HuH-7 (cell line): ENCODE measurements around the gene PLPP1.
A peak's percentile ranks its signal among the peaks of the same experiment; 100 is the strongest.

Experiments used
- DNase-seq: peaks from one replicate; pipeline ENCODE4 v3.0.0; 2011; ENCODE audit warnings: low spot score

Gene PLPP1

DNA sequence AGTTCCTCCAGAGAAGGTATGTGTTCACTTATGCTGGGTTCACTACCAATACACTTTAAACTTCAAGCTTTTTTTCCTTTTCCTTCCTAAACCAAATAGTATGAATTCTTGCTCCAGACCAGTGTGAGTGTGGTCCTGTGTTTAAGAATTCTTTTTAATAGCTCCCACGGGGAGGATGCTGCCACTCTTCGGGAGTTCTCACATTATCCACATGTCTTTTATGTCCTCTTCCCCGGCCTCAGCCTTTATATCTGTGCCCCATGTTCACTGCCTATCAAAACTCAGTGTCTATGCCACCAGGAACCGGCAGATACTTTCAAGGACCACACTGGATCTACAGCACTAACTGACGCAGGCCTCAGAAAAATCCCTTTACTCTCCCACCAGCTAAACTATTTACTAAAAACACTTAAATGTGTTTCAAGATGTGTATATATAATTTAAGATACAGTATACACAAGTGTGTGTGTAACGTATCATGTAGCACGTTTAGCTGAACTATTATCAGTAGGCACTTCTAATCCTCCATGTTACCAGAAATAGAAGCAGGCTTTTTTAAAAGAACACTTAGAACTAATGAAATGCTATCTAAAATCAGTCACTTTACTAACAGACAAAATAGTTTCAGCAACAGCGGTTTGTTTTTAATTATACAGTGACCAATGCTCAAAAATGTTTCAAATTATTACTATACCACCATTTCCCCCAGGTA lies 88.0 kb downstream of the PLPP1 start:
- no peak for DNase-seq

DNA sequence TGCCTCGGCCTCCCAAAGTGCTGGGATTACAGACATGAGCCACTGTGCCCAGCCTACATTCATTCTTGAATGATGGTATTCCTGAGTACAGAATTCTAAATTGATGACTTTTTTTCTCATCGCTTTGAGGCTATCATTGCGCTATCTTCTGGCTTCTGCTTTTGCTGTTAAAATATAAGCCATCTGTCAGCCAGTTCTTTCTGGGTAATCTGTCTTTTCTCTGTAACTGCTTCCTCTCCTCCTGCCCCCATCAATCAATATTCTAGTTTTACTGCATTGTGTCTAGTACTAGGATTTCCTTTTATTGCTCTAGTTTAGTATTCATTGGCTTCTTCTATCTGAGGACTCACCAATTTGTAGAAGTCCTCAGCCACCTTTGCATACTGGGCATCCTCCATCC lies 89.0 kb downstream of the PLPP1 start:
- no peak for DNase-seq

DNA sequence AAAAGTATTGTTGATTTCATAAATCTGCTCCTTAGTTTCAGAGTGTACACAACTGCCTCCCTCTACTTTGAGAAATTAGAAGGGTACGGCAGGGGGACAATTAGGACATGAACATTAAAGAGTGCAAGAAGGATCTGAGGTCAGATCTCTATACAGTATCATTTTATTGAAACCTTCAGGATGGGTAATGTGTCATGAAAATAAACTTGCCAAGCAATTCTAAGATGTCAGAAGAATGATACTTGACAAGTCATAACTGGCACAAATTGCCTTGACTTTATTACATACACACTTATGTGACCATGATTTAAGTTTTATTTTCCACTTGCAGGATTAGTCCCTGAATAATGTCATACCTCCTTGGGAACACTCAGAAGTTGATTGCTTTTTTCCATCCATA lies 92.8 kb downstream of the PLPP1 start:
- DNase-seq = no peak

DNA sequence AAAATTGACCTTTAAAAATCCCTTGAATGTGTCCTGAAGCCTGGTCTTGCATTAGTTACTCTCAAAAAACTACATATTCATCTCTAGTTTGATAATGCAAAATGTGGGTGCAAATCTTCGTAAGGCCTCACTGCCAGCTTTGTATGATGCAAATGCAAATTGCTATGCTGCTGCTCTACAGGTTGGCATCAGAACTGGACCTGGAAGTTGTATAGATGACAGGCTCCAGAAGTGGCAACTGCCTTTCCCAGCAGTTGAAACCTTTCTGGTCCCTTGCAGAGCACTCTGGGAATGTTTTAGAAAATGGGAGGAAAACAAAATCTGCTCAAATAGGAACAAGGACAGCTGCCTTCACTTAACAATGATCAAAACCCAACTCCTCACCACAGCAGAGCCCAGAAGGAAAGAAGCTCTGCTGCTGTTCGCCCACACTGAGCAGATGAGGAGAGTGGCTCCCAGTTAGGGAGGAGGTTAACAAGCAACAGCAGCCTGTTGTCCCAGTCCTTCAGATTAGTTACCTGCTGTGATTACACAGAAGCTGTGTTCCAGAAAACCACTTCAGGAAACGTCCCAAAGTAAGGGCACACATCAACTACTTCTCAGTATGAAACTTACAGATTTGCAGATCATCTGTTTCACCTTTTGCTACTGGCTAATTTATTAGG lies 93.5 kb downstream of the PLPP1 start:
- no peak for DNase-seq

DNA sequence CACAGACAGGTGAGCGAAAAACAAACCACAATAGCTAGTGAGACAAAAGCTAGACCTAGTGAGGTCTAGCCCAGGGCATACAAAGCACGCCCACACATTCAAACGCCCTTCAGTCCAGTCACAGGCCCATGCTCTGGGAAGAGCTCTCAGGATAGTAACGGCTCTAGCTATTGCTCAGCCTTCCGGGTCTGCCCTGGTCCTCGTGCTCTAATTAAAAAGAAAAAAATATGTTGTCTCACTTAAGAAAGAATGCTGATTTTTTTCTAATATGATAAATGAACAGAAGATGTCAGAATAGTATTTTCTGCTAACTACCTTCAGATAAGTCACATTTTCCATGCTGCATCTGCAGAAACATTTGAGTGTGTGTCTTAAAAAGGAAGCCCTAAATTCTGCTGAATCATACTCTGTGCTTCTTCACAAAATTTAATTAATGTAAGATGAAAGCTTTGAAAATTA lies 94.5 kb downstream of the PLPP1 start:
- no peak for DNase-seq

DNA sequence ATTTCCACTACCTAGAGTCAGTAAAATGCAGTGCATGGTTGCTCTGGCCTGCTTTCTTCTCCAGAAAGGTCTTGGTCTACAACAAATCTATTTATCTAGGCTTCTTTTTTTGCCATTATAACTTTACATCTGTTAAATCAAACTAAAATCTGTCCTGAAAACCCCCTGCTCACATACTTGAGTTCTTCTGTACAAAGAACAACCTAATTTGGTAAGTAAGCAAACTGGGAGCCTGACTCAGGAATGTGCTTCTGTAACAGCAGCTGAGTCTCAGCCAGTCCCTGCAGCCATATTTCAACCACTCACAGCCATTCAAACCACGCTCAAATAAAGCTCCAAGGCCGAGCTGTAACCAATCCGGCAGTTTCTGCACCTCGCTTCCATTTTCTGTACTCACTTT lies 95.8 kb downstream of the PLPP1 start:
- DNase-seq = no peak

DNA sequence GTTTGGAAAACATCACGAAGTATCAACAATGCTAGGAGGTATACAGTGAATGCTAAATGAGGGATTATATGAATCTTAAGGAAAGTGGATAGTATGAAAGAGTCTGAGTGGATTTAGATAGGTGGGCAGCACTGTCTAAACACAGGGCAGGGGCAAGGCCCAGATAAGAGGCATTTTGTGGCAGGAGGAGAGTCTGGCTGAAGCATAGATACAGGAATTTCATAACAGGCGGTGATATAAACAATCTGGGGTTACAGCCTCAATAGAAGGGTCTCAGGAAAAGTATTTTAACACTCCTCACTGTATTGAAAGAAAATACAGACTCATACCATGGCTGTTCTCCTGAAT lies 96.9 kb downstream of the PLPP1 start:
- DNase-seq = no peak

DNA sequence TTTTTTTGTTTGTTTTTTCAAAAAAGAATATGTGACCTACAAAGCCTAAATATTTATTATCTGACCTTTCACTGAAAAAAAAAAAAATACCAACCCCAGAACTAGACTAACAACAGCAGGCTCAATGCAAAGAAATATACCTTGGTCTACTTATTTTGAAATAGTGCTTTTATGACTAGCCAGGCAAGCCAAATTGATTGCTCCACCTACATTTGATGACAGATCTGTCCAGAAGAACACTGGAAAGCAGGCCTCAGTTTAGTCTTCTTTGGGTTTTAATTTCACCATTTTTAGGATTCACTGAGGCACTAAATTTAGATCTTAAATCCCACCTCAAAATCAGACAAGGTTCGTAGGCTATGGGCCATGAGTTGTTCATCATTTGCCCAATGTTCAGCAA lies 97.3 kb downstream of the PLPP1 start:
- no peak for DNase-seq

DNA sequence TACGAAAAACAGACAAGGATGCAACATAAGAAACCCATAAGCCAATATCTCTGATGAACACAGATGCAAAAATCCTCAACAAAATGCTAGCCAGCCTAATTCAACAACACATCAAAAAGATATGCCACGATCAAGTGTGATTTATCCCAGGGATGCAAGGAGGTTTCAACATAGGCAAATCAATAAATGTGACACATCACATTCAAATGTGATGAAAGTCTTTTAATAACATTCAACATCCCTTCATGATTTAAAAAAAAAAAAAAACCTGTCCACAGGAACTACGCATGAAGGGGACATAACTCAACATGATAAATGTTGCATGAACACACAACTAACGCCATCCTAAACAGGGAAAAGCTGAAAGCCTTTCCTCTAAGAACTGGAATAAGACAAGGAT lies 102.2 kb downstream of the PLPP1 start:
- no peak for DNase-seq

DNA sequence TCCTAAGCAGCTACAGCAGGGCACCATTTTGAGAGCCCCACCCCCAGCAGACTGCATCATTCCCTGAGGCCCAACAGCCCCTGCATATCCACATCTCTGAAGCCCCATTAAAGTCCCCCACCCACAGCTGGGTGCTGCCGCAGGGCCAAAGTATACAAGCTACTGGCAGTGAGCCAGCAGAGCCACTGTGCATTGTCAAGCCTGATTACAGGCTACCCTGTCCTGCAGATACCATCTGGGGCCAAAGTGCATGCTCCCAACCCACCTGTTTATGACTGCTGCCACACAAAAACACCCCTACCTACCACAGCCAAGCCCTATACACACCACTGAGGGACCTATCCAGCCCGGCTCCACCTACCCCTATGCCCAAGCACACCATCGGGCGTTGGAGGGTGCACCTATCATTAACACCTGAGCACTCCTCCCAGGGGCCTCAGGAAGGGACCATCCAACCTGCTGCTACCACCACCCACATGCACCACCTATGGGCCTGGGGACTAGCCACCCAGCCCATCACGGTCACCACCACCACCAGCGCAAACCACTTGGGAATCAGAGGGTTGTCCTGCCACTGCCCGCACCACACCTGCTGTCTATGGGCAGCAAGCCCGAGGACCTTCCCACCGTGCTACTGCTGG lies 105.0 kb downstream of the PLPP1 start:
- DNase-seq = peak; percentile 8

DNA sequence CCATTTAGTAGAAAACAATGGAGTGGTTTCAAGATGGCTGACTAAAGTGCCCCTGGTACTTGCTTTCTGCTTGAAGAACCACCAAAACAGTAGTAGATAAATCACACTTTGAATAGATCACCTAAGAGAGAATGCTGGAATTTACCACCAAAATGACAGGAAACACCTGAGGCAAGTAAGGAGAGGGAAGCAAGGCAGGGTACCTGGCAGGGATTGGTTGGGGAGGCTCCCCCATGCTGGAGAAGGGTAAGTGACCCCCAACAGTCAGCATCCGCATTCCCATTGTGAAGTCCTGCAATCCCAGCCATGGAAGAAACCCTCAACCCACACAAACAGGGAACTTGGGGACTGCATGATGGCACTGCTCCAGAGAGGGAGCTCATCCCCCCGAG lies 105.5 kb downstream of the PLPP1 start:
- DNase-seq = no peak

DNA sequence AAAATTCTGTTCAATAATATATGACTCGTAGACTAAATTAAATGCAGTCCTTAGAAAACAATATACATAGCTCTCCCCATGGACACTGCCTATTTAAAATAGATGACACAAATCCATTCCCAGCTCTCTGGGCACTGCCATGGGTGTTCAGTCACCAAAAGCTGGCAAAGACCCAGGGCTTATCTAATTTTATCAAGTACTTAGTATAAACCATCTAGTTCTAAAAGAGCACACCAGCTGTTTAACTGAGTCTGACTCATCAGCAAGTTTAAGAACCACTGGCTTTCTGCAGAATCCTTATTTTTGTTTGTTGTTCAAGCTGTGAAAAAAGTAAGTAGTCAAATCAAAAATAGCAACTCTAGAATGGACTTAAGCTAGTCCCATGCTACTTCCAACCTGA lies 107.6 kb downstream of the PLPP1 start:
- DNase-seq = no peak

DNA sequence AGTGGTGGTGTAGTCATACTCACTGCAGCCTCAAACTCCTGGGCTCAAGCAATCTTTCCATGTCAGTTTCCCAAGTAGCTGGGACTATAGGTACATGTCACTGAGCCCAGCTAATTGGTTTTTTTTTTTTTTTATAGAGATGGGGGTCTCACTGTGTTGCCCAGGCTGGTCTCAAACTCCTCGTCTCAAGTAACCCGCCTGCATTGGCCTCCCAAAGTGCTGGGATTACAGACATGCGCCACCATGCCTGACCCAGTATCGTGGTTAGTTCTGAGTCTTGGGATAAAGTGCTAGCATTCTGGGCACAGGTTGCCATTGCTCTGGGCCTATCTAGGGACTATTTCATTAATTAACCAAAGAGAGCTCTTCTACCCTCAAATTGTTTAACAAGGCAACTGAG lies 108.3 kb downstream of the PLPP1 start:
- no peak for DNase-seq

DNA sequence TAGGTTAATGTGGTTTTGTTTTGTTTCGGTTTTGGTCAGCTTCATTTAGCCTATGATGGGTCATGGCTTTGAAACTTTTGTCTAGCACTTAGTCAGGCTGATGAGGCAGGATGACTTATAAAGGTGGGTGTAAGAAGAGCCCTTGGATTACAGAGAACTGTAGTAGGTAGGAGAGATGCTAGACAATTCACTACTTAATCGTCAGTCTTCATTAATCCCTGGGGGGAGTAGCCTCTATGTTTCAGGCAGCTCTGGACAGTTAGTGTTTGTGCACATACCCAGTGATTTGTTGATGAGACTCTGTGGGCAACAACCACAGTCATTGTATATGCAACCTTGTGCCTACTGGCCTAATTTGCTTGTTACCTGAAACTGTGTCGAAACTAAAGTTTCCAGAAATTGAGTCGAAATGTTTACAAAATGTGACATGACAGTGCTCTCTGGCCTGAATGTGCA lies 113.7 kb downstream of the PLPP1 start:
- DNase-seq = no peak

DNA sequence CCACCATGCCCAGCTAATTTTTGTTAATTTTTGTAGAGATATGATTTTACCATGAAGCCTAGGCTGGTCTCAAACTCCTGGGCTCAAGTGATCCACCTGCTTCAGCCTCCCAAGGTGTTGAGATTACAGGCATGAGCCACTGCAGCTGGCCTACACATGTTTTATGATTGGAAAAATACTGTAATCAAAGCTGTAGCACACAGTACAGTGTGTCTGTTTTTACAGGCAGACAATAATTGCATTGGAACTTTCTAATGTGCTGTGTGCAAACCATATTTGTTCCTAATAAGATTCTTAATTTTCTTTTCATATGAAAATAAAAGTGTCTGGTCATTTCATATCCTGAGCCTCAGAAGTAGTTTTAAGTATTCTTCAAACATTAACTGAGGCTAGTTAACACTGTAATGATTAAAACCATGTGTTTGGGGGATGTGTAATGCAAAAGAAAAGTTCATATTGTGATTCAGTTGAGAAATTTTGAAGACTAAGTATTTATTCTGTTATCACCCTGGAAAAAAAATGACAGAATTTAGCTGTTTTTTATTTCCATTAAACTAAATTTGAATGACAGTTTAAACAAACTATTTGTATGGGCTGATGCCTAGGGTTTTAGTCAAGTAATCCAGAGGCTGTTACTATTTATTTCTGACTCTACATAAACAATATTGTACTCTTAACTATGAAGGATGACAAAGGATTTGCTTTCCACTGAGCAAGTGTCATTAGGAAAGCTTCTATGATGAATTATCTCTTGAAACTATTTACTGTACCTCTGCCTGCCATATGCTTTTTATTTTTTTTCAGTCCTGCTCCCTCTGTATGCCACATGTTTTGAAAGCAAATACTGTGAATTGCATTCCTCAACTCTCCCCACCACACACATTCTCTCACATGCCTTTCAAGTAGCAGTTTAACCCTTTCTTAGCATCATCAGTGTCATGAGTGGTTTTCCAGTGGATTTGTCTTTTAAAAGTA lies 115.5 kb downstream of the PLPP1 start:
- DNase-seq = no peak

DNA sequence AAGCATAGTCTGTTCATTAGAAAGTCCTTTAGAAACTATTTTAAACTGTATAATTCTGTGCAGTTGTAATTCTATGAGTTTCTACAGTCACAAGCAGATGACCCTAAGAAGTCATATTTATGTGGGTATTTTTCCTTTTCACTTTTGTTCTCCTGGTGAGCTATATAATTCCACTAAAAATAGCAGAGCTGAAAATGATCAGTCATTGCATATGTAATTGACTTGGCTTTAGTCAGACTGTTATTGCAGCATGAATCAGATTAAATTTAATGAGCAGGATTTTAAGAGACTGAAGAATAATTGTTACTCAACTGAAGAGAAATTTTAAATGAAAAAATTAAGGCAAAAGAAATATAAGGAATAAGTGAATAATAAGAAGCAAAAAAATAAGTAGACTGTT lies 118.5 kb downstream of the PLPP1 start:
- no peak for DNase-seq

DNA sequence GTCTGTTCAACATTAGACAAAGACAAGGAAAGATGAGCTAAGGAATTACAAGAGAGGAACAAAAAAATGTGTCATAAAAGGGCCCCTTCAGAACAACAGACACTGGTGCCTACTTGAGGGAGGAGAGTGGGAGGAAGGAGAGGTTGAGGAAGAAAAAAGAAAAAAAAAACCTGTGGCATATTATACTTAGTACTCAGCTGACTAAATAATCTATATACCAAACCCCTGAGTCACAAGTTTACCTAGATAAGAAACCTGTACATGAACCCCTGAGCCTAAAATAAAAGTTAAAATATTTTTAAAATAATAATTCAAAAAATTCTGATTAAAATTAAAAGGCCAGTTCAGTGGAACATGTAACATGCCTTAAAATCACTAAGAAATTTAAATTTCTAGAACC lies 119.7 kb downstream of the PLPP1 start:
- DNase-seq = no peak

DNA sequence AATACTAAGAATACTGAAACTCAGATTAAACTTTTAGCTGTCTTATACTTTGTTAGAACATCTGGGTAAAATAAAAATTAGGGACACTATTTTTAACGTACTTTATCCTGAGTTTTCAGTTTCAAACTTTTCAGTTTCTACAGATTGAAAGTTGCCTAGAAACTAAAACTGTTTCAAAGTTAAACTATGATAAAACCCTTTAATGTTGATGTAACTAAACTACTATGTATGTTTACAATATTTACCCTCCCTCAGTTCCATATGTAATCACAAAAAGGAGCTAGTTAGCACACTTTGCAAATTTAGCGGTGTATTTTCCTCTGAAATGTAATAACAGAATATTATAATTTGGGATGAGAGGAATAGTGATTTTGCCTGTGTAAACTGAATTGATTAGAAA lies 121.1 kb downstream of the PLPP1 start:
- DNase-seq = no peak

DNA sequence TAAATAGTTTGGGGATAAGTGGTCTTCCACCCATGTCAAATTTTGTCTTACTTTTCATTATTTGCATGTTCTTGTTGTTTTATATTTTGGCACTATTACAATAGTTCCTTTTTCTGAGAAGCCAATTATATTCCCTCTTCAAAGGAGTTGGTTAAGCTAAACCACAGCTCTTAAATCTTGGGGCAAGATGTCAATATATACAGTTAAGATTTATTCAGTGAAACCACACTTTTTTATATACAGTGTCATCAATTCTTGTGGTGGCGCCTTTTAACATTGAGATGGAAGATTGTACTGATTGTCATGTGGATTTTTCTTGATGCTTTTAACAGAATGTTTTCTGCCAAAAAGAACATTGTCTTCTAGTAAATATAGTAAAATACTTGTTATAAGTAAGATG lies 122.9 kb downstream of the PLPP1 start:
- DNase-seq = no peak

DNA sequence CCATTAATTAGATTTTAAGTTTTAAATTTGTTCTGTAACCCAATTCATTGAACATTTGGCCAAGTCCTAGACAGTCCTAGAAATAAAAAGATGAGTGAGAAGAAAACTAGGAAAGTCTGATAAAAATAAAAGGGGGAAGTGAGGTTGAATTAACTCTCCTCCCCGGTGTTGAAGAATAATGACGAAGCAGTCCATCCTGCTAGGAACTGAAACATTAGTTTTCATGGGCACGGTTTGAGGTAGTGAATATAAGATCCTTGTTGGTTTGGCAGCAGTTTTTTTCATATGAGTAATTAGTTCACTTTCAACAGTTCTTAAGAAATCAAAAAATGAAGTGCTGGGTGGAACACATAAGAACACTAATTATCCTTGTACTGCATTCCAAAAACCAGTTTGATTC lies 123.9 kb downstream of the PLPP1 start:
- no peak for DNase-seq

DNA sequence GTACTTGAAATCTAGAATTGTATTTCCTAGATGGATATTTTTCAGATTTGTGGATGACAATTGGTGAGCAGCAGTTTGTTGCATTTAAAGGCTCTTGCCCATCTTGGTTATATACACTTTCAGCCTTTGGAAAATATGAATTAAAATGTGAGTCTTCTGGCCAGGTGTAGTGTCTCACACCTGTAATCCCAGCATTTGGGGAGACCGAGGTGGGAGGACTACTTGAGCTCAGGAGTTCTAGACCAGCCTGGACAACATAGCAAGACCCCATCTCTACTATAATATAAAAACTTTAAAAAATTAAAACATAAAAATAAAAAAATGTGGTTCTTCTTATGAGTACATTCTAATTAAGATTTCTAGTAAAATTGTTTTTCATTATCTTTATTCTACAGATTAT lies 125.0 kb downstream of the PLPP1 start:
- DNase-seq = no peak

DNA sequence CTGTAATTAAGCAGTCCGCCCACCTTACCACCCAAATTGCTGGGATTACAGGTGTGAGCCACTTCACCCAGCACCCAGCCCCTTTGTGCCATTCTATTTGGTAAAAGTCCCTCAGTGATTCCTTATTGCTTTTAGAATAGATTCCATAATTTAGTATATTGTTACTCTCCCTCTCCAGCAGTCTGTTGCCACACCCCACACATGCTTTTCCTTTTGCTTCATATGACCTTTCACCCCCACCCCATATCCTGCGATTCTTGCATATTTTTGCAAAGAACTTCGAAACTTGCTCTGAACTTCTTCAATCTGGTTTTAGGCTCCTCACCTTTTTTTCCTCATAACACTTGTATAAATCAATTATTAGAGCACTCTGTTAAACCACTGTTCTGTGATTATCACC lies 126.8 kb downstream of the PLPP1 start:
- DNase-seq = no peak
